NCI-H524 treated with DMSO at 0.1 percent for 48 hours (cell line): ENCODE data around the gene TF.
A peak's percentile ranks its signal among the peaks of the same experiment; 100 is the strongest.

ENCODE experiments used
- DNase-seq: peaks from one replicate; lab custom pipeline; 2025; lab: John Stamatoyannopoulos, UW

TF gene

DNA sequence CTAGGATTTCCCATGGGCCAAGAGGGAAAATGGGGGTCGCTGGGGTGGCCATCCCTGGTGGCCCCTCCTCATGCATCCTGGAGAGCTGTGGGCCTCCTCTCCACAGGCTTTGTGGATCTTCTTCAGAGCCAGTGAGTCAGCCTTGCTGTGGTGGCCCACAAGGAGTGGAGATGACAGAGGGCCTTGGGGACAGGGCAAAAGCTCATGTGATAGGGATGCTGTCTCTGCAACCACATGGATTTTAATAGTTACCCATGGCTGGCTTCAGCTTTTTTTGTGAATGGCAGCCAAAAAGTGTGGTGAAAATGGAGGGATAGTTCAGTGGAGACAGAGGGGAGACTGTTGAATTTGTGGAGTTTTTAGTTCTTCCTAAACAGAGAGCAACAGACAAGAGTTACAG lies 1.2 kb downstream of the TF start:
- no peak for DNase-seq

- no peak for DNase-seq
These were observed 1.9 kb downstream of the TF start for GRCh38 chr3:133747907-133748639.

GRCh38 chr3:133749427-133750258 lies 3.5 kb downstream of the TF start:
- DNase-seq, result no peak

GRCh38 chr3:133750259-133750656 lies 4.1 kb downstream of the TF start:
- DNase-seq, result peak; percentile 85

- DNase-seq, result no peak
These were observed 7.0 kb downstream of the TF start for GRCh38 chr3:133753107-133753778.

- DNase-seq, result no peak
These were observed 7.6 kb downstream of the TF start for GRCh38 chr3:133753779-133754164.

GRCh38 chr3:133754455-133754854 lies 8.3 kb downstream of the TF start:
- DNase-seq, result no peak

DNA sequence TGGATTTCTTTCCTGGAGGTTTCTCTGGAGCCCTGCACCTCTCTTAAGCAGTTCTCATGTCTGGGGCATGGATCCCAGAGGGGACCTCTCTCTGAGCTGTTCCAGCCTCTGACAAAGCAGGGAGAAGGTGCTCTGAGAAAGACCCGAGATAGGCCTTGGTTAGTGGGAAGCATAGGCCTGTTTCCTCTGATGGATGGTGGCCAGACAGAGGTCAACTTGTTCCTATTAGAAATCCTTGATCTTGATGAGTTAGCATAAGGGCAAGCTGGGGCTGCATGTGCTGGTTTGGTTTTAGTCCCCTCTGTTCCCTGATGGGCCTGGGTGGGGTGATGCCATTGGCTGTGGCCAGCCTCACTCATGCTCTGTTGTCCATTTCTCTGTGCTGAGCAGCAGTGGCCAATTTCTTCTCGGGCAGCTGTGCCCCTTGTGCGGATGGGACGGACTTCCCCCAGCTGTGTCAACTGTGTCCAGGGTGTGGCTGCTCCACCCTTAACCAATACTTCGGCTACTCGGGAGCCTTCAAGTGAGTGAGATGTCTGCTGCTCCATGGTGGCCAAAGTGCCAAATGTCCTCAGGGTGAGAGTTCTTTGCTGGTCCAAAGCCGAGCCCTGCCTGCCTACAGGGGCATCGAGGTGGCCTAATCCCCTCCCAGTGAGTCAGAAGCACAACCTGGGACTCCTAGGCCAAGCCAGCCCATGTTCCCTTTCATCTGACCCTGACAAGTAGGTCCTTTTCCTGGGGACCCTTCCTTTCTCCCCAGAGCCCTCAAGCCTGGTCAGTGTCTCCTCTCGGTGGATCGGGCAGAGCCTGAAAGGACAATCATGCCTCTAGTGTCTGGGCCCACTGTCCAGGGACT lies 9.0 kb downstream of the TF start:
- no peak for DNase-seq

DNA sequence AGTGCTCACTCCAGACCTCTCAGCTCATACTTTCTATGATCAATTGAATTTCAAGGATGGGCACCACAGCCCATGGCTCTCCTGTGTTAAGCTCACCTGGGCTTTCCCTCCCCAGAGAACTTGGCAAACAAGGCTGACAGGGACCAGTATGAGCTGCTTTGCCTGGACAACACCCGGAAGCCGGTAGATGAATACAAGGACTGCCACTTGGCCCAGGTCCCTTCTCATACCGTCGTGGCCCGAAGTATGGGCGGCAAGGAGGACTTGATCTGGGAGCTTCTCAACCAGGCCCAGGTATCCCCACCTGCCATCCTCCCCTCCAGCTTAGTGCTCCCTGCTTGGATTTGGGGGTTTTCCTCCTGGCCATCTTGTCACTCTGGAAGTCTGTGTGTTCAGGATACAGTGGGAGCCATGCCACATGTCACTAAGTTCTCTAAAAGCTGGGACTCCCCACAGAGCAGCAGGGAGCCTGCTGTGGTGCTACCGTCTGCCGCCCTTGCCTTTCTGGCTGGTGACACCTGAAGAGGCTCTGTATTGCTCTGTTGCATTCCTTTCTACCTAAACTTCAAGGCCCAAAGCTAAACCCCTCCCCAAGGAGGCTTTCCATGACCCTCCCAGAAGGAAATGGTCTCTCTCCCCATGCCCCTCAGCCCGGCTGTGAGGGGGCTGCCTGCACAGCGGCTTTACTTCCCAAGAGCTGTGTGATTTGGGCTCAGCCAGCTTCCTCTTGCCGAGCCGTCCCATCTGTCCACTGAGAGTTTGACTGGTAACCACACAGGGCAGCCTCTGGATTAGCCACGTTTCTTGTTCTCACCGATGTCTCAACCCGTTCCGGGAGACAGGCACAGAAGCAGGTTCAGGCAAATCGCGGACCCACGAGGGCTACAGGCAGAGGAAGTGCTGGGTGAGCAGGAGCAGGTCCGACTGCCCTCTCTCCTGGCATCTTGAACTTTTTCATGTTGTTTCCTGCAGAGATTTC lies 10.8 kb downstream of the TF start:
- peak; percentile 63 for DNase-seq

DNA sequence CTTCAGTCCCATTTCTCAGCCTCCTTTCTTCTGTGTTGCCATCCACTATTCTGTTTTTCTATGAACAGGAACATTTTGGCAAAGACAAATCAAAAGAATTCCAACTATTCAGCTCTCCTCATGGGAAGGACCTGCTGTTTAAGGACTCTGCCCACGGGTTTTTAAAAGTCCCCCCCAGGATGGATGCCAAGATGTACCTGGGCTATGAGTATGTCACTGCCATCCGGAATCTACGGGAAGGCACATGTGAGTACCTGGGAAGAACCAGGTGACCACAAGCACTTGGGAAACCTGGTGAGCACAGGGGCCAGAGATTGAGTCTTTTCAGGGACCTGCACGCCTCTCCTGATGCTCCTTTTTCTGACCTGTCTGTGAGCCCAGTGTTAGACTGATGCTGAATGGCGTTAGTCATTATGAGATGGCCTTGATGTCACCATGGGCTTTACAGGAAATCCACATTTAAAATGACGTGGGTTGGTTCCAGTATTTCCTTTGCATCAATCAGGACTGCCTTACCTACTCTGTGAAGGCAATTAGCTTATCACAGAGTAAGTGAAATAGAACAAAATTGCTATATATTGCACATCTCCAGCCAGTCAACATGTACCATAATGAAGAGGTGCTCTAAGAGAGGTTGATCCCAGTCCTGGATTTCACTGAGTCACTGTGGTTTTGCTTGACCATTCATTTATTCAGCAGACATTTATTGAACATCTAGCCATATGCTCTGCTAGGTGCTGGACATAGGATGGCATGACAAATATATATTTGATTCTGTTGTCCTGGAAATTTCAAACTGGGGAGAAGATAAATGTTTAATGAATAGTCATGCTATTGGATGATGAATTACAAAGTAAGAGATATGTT lies 11.7 kb downstream of the TF start:
- no peak for DNase-seq

DNA sequence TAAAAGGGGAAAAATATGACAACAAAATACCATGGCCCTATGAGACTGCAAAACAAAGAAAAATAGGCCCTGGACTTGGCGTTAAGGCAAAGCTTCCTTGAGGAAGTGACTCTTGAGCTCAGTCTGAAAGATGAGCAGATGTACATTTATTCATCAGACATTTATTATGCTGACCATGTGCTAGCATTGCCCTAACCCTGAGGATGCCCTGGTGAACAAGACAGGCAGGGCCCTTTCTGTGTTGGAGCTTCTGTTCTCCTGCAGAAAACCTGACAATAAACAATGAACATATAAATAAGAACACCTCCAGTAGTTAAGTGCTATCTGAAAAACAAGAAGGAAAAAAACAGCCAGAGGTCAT lies 12.4 kb downstream of the TF start:
- no peak for DNase-seq

DNA sequence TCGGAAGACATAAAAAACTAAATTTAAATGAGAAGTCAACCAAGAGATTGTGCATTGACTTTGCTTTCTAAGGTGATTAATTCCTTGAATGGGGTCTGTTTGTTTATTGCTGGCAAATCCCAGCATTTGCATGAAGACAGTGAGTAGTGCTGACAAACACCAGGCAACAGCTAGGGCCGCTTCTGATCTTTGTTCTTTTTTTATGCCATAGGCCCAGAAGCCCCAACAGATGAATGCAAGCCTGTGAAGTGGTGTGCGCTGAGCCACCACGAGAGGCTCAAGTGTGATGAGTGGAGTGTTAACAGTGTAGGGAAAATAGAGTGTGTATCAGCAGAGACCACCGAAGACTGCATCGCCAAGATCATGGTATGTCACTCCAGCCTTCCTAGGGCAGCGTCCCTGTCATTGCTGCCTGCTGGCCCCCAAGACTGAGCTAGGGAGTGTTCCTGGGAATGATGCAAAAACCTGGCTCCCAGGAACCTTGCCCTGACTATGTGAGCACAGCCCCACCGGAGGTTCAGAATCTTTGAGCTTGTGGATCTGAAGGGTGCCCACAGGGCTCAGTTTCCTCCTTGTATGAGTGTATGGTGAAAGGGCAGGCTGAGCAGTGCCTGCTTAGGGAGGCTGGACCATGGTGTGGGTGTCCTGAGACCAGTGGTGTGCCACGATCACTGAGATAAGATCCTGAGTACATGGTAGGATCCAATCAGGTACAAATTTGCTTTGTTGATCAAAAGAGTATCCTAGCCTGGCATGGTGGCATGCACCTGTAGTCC lies 13.0 kb downstream of the TF start:
- no peak for DNase-seq

- DNase-seq, result no peak
These were observed 13.6 kb downstream of the TF start for GRCh38 chr3:133759740-133760305.

GRCh38 chr3:133760916-133761315 lies 14.7 kb downstream of the TF start:
- DNase-seq, result no peak

DNA sequence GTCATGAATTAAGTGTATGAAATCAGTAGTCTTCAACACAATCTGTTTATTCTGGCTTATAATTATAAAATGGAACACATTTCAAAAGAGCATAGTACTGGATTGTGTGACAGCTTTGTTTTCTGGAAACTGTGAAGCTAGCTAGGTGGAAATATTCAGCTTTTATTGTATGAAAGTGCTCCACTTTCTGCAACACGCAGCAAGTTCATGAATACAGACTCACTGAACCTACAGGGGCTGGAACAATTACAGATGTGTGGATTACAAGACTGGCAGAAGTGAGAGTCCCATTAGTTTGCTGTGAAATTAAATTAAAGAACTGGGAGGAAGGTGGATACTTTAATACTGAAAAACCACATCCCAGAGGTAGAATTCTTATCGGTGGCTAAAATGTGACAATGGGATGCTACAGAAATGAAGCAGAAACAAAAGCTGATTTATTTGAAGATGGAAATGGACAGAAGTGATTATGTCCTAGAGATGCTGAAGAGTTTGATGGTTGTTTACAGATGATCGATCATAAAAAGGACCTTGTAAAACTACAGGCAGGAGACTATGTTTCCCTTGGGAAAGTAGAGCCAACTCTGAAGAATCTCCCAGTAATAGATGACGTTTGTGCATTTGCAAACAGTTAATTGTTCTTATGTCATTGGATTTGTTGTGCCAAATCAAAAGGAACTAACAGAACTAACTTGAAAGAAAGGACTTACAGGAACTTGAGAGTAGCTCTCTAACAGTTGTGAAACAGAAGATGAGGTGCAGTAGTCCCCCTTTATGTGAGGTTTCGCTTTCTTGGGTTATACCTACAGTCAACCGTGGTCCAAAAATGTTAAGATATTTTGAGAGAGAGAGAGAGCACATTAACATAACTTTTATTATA lies 15.7 kb downstream of the TF start:
- DNase-seq, result no peak

GRCh38 chr3:133762539-133762938 lies 16.3 kb downstream of the TF start:
- no peak for DNase-seq

DNA sequence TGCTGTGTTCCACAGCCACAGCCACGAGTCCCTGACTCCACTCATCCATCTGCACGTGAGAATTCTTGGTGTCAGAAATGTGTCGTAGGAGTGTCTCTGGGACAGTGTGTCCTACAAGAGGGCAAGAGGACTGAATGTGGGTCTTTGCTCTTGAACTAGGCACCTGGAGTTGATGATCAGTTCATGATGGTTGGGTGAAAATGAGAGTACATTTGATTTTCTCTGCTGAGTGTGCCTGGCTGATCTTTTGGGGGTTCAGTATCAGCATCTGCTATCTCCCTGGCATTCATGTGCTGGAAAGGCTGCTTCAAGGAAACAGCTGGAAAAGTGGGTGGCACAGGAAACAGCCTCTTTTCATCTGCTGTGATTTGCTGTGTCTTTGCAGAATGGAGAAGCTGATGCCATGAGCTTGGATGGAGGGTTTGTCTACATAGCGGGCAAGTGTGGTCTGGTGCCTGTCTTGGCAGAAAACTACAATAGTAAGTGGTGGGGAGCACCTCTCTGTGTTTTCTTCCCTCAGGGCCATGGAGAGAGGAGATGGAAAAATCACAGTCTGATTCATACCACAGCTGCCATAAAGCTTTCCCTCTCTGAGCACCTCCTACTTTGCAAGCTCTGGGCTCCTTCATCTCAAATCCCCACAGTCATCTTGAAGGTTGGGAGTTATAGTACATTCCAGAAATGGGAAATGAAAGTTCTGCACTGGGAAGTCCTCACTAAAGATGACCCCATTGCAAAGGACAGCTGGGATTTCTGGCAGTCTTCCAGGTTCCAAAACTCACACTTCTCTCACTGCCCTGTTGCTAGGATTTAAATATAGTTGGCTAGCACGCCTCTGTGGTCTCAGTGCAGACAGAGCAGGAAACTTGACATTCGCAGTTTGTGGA lies 17.8 kb downstream of the TF start:
- DNase-seq, result peak; percentile 16
